ENCODE measurements around the gene DMXL2.

The DMXL2 gene, protein sequence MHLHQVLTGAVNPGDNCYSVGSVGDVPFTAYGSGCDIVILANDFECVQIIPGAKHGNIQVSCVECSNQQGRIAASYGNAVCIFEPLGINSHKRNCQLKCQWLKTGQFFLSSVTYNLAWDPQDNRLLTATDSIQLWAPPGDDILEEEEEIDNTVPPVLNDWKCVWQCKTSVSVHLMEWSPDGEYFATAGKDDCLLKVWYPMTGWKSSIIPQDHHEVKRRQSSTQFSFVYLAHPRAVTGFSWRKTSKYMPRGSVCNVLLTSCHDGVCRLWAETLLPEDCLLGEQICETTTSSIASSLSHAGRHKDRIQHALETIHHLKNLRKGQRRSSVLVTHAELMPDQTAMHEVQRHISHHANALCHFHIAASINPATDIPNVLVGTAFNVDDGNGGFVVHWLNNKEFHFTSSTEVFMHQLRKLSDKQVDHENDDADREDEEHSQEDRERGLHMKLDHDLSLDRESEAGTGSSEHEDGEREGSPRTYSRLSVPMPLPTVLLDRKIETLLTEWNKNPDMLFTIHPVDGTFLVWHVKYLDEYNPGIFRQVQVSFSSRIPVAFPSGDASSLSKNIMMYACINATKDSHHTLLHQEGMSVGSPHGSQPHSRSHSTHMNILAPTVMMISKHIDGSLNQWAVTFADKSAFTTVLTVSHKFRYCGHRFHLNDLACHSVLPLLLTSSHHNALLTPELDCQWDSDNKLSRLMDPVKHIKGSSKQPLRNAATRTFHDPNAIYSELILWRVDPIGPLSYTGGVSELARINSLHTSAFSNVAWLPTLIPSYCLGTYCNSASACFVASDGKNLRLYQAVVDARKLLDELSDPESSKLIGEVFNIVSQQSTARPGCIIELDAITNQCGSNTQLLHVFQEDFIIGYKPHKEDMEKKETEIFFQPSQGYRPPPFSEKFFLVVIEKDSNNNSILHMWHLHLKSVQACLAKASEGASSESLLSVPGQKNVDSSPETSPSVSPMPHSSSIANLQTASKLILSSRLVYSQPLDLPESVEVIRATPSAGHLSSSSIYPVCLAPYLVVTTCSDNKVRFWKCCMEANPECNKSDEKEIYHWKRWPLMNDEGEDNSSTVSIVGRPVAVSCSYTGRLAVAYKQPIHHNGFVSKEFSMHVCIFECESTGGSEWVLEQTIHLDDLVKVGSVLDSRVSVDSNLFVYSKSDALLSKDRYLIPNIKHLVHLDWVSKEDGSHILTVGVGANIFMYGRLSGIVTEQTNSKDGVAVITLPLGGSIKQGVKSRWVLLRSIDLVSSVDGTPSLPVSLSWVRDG (N-terminal part only)

DNA sequence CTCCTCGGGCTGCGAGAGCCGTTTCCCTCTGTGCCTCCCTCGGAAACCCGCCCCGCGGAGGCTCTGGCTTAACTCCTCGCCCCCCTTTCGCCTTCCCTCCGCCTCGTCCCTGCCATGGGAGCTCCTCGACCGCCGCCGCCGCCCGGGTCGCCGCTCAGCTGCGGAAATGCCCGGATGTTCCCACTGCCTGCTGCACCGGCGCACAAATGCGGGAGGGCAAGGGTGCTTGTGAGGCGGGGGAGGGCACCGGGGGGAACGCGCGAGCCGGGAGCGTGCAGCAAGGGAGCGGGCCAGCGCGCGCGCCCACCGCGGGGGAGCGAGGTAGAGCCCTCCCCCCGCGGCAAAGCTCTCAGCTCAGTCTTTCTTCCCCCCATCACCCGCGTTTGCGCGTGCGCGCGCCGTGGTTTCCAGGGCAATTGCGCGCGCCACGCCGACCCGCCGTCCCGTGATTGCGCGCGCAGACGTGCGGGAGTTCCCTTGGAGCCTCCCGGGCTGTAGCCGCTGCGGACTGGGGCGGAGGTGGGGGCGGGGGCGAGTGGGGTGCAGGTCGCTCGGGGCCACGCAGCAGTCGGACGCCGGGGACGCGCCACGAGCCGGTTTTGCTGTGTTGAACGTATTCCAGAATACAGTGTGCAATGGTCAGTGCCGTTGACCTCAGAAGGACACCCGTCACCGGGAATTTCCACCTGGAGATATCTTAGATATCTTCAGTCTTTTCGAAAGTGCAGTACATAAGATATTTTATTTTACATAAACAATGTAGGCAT, at the start of gene DMXL2:
TSS of gene DMXL2 (minus strand) at position 168 of the 767 bp plus-strand sequence. CDS start 226 bp downstream, outside the sequence.
- TF ChIP-seq, protein P1, sequence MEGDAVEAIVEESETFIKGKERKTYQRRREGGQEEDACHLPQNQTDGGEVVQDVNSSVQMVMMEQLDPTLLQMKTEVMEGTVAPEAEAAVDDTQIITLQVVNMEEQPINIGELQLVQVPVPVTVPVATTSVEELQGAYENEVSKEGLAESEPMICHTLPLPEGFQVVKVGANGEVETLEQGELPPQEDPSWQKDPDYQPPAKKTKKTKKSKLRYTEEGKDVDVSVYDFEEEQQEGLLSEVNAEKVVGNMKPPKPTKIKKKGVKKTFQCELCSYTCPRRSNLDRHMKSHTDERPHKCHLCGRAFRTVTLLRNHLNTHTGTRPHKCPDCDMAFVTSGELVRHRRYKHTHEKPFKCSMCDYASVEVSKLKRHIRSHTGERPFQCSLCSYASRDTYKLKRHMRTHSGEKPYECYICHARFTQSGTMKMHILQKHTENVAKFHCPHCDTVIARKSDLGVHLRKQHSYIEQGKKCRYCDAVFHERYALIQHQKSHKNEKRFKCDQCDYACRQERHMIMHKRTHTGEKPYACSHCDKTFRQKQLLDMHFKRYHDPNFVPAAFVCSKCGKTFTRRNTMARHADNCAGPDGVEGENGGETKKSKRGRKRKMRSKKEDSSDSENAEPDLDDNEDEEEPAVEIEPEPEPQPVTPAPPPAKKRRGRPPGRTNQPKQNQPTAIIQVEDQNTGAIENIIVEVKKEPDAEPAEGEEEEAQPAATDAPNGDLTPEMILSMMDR (conservative IDR thresholded peaks at IDR 0.05), result no peak
- no peak for TF ChIP-seq ZFX (IDR thresholded peaks at IDR 0.05)
- H3K27ac ChIP-seq, result peak within 1 kb of the TSS; percentile 91

DNA sequence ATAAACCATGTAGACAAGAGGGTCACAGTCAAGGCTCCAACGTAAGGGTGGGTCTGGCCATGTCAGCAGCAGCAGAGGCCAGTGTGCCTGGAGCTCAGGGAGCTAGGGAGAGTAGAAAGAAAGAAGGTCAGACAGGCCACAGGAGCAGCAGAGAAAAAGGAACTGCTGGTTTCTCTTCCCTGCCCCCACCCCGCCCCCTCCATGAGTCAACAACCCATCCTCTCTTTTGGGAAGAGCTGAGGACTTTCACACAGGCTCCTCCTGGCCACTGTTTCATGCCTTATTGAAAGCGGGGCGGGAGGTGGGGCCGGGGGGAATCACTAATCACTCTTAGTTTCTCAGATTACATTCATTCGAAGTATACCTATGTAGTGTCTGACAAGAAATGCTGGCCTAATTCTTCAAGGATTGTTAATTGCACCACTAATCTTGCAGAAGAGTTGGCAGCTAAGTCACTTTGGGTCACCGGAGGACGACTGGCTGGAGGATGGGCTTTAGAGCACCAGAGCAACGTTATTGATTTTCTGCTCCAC, 49.6 kb upstream of the DMXL2 start:
- TF ChIP-seq ZFX (IDR thresholded peaks at IDR 0.05), result no peak
- TF ChIP-seq, protein P1 (conservative IDR thresholded peaks at IDR 0.05), result no peak
- no peak overlapping the region for H3K27ac ChIP-seq

DNA sequence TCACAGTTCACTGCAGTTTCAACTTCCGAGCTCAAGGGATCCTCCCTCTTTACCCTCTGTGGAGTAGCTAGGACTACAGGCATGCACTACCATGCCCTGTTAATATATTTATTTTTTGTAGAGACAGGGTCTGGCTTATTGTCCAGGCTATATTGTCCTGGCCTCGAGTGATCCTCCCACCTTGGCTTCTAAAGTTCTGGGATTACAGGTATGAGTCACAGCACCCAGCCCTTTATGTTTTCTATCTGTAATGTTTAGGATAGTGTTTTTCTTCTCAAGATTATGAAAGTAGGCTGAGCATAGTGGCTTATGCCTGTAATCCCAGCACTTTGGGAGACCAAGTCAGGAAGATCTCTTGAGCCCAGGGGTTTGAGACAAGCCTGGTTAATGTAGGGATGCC, 46.8 kb upstream of the DMXL2 start:
- TF ChIP-seq, protein P1 (conservative IDR thresholded peaks at IDR 0.05), result no peak
- no peak for TF ChIP-seq ZFX (IDR thresholded peaks at IDR 0.05)
- H3K27ac ChIP-seq, result no peak overlapping the region

DNA sequence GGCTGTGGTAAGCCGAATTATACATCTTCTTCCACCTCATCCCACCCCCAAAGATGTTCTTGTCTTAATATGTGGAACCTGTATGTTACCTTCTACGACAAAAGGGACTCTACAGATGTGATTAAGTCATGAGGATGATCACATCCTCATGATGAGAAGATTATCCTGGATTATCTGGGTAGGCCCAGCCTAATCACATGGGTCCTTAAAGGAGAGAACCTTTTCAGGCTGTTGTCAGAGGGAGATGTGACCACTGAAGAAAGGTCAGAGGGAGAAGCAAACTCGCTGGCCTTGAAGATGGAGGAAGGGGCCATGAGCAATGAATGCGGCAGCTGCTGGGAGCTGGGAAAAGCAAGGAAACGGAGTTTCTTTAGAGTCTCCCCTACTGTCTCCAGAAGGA, 45.9 kb upstream of the DMXL2 start:
- no peak overlapping the region for H3K27ac ChIP-seq
- no peak for TF ChIP-seq ZFX (IDR thresholded peaks at IDR 0.05)
- TF ChIP-seq, protein P1 (conservative IDR thresholded peaks at IDR 0.05), result no peak

DNA sequence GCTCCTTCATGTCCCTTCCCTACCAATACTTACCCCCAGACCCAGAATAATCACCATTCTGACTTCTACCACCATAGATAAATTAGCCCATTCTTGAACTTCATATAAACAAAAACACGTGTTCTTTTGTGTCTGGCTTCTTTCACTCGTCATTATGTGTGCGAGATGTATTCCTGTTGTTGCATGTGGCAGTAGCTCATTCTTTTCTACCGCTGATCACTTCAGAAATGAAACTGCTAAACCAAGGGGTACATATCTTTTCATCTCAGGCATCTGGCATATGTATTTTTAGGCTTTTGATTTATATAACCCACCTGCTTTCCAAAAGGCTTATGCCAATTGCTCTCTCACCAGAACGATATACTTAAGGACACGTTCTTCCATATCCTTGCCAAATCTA, 44.9 kb upstream of the DMXL2 start:
- no peak overlapping the region for H3K27ac ChIP-seq
- TF ChIP-seq, protein P1 (conservative IDR thresholded peaks at IDR 0.05), result no peak
- TF ChIP-seq ZFX (IDR thresholded peaks at IDR 0.05), result no peak

DNA sequence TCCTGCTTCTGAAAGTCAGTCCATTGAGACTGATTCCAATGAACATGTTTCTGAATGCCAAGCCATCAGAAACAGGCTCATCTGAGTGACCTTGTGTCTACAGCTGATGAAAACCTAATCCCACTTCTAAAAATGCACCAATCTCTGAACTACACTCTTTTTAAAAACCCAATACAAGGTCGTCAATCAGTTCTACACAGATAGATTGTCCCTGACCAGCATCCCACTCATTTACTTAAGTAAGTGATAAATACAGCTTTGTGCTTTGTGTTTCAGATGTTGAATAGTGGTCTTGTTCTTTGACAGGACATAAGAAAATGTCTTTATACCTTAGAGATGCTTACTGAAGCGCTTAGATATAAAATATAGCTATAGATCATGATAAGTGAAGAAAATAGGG, 38.5 kb upstream of the DMXL2 start:
- TF ChIP-seq, protein P1 (conservative IDR thresholded peaks at IDR 0.05), result no peak
- TF ChIP-seq ZFX (IDR thresholded peaks at IDR 0.05), result no peak
- H3K27ac ChIP-seq, result no peak overlapping the region
